Astrocyte of the cerebellum (primary cell): ENCODE results near the gene TGFA.

ENCODE experiments used
- DNase-seq: peaks from one replicate; pipeline ENCODE4 v3.0.0-alpha.2; 2011; ENCODE audit warnings: low read depth
- H3K4me3 ChIP-seq: 2 replicates; pipeline ENCODE4 v1.5.1; 2011; ENCODE audit warnings: mild to moderate bottlenecking, low read depth, low read length, moderate library complexity
- in situ Hi-C: cut with HindIII; loops from 2 replicates; pipeline ENCODE4 v1.10.0; 2017; ENCODE audit warnings: low sequenced_read_pairs
- TF ChIP-seq, protein P1 (sequence below): IDR thresholded peaks from 2 replicates; pipeline ENCODE4 v1.5.1; 2012; ENCODE audit warnings: low read length, low read depth, moderate library complexity, mild to moderate bottlenecking; ENCODE audit errors: missing control alignments

Gene TGFA

DNA sequence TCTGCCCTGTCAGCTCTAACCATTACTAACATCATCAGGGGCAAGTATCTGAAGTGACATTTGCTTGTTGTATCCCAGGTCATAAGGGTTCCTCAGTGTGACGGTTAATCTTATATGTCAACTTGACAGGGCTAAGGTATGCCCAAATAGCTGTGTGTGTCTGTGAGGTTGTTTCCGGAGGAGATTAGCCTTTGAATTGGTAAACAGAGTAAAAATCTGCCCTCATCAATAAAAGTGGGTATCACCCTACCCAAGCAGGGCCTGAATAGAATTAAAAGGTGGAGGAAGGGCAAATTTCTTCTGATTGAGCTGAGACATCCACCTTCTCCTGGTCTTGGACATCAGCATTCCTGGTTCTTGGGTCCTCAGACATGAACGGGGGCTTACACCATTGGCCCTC is 12.8 kb upstream of the TGFA start:
- in situ Hi-C loops = loop anchor here (5.0 kb wide), 1 partner anchor 104 kb away; no protein-coding TSS in a partner anchor
- no peak for DNase-seq
- TF ChIP-seq, protein P1, sequence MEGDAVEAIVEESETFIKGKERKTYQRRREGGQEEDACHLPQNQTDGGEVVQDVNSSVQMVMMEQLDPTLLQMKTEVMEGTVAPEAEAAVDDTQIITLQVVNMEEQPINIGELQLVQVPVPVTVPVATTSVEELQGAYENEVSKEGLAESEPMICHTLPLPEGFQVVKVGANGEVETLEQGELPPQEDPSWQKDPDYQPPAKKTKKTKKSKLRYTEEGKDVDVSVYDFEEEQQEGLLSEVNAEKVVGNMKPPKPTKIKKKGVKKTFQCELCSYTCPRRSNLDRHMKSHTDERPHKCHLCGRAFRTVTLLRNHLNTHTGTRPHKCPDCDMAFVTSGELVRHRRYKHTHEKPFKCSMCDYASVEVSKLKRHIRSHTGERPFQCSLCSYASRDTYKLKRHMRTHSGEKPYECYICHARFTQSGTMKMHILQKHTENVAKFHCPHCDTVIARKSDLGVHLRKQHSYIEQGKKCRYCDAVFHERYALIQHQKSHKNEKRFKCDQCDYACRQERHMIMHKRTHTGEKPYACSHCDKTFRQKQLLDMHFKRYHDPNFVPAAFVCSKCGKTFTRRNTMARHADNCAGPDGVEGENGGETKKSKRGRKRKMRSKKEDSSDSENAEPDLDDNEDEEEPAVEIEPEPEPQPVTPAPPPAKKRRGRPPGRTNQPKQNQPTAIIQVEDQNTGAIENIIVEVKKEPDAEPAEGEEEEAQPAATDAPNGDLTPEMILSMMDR = no peak
- H3K4me3 ChIP-seq = no peak overlapping the region

DNA sequence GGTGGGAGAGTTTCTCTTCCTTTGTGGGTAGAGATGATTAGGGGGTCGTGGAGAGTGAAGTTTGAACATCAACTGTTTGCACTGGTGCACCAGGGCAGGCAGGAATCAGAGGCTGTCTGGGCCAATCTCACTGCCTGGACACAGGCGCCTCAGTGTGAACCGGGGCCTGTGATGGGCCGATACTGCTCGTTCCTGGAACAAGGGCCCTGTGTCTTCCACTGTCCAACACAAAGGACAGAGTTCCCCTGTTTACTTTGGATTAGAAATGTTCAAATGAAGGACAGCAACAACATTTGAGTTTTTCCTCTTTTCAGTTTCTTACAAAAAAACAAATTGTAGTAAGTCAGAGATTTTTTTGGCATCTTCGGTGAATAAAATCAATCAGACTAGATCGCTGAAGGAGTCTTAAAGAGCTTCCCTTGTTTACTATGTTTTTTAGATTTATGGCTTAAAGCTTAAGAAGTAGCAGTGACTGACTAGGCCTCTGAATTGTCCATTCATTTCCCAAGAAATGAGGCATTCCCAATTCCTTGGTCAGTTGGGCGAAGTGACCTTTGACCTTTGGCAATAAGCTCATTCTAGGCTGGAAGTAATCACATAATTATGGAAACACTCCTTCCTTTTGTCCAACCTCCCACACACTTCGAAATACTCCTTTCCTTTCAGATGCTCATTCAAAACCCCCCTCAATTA is 11.6 kb upstream of the TGFA start:
- DNase-seq = no peak
- in situ Hi-C loops = loop anchor here (5.0 kb wide), 1 partner anchor 103 kb away; no protein-coding TSS in a partner anchor
- TF ChIP-seq, protein P1 = no peak
- no peak overlapping the region for H3K4me3 ChIP-seq

DNA sequence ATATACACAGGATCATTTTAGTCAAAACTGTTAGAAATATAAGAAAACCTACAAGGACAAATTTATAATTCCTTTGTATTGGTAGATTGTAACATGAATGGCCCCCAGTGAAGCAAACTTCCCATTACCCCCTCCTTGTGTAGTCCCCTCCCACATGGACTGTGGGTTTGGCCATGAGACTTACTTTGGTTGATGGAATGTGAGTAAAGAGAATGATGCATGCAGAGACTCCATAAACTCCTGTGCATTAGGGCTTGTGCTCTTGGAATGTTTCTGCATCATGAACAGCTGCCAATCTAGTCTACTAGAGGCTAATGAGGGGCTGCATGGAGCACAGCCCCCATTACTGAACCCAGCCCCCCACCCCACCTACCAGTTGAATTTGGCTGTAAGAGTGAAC is 8.3 kb upstream of the TGFA start:
- no peak overlapping the region for H3K4me3 ChIP-seq
- DNase-seq = no peak
- TF ChIP-seq, protein P1 = no peak
- in situ Hi-C loops = no loop called here

DNA sequence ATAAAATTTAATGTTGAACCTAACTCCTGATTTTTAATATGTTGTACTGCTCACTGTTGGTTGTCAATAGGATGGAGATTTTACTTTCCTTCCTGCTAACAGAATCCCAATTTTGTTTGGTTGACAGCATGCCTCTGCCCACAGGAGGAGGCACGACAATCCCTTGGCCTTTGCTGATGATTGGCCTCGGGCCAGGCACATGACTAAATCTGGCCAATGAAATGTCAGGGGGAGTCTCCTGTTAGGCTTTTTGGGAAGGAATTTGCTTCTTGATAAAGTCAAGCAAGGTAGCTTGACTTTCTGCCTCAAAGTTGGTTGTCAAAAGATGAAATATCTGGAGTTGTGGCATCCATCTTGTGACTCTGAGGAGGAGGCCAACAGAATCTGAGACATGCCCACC is 6.8 kb upstream of the TGFA start:
- no peak for DNase-seq
- in situ Hi-C loops = no loop called here
- TF ChIP-seq, protein P1 = no peak
- no peak overlapping the region for H3K4me3 ChIP-seq

DNA sequence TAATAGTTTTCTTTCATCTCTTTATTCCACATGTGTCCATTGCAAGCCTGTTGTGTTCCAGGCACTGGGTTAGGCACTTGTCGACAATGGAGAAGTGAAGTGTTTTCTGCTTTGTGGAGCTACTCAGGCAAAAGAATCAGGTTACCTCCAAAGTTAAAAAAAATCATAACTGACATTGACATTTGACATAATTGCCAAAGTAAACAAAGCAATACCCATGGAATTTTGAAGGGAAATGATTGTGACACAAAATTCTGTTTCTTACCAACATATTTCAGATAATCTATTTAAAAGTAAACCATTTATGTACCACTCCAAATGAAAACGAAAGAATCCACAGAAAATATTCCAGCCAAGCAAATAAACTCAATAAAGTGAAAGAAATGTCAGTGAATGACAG is 6.4 kb upstream of the TGFA start:
- TF ChIP-seq, protein P1 = no peak
- no peak overlapping the region for H3K4me3 ChIP-seq
- DNase-seq = no peak
- in situ Hi-C loops = no loop called here

DNA sequence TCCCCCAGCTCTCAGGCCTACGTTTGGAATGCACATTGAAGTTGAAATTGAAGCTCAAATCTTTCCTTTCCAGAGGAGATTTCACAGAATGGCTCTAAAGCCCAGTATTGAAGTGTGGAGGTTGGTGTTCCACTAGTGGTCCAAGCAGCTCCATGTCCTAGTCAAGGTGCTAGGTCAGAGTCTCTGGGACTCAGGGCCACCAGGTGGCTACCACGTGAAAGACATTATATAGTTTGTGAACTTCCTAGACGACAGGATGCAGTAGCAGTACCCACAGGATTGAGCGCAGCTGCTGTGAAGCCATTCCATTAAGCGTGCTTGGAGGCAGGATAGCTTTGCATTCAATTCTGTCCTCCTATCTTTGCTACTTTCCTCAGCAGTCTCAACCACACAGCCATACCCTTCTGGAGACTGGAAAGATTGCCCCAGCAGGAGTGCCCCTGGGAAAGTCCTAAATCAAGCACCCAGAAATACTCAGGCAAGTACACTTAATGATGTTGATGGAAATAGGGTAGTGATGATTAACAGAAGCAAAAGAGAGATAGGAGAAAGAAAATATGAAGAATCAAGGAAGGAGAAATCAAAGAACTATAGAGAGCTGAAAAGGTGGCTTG is 4.7 kb upstream of the TGFA start:
- TF ChIP-seq, protein P1 = no peak
- in situ Hi-C loops = no loop called here
- DNase-seq = no peak
- no peak overlapping the region for H3K4me3 ChIP-seq
